HG03060 (cell line): ENCODE results near the gene C12orf57.

Source experiments
- ATAC-seq: cut with Tn5 transposase; IDR thresholded peaks from one replicate; pipeline ENCODE4 v1.9.1; 2021; ENCODE audit warnings: low read depth, moderate number of reproducible peaks; ENCODE audit not compliant: unreplicated experiment

C12orf57 gene

DNA sequence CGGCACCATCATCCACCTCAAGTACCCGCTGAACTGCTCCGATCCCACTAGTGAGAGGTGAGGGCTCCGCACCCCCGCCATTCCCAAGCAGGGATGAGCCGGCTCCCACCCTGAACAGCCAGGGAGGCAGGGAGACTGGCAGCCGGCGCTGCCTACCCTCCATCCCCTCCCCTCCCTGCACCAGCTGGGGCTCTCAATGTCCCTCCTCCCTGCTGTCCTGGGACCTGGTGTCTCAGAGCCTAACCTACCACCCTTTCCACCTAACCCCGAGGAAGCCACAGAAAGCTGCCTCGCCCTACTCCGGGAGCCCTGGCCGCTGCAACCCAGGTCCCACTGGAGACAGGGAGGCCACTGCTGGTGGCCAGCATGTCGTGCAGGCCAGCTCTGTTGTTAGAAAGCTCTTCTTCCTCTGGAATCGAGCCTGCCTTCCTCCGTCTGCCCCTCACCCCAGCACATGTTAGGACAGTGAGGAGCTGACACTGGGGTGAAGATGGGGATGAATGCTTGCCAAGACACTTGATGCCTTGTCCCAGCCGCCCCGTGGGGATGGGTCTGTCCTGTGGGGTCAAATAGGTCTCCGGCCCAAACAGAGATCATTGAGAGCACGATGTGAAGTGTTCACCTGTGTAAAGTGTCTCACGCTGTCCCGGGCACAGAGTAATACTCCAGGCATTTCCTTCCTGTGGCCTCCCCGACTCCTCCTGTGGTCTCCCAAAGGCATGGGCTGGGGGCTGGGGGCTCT is 8.5 kb downstream of the C12orf57 start:
- ATAC-seq: no peak

DNA sequence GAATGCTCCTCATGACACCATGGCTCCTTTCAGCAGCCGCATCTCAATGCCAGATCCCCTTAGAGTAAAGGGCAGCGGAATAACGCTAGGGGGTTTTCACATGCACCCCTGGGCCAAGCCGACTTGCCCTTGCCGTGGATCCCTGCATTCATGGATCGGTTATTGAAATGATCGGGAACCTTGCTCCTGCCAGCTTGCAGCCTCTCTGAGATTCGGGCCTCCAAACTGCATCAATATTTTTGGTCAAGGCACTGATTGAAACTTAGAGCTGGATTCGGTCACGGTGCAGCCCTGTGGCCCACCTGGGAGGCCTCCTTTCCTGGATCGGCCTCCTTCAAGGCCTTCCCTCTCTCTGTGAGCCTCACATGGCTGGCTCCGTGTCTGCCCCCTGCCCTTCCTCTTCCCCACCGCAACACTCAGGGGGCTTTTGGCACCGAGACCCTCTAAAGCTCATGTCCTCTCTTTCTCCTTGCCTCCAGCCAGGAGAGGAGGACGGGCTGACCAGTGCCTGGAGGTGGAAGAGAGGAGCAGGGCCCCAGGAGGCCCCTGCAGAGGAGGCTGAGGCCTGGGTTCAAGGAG is 9.1 kb downstream of the C12orf57 start:
- no peak for ATAC-seq

DNA sequence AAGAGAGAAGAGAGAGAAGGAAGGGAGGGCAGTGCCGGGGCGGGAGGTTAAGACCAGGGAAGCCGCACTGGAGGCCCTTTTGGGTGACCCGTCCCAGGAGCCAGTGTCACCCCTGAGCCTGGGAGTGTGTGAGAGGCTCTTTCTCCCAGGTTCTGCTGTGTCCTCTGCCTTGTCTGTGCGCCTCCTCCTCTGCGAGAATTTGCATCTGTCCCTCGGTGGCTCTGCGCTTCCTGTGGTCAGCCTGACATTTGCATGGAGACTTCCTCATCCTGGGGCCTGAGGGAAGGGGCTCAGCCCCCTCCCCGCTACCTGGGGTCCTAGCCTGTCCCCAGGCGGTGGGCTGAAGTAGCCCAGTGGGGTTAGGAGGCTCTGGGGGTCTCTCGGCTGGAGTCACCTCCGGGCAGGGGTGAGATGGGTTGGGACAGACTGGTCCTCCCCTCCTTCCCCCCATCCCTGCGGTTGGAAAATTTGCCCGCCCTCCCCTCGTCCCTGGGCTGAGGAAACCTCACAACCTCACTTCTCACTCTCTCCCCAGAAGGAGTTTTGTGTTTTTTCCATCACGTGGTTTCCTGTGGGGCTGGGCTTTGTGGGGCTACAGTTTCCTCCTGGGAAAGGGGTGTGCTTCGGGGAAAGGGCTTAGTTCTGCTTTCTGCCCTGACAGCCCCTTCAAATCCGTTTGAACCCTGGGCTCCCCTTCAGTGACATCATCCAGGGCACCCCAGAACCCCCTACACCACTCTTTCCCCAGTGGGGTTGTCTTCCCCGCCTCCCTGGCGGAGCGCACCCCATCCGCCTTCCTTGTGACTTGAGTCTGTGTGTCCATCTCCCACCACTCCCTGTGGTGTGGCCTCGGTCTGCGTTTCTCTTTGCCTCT is 9.9 kb downstream of the C12orf57 start:
- peak; percentile 29 for ATAC-seq

GRCh38 chr12:6954316-6955107 is 10.7 kb downstream of the C12orf57 start:
- no peak for ATAC-seq

DNA sequence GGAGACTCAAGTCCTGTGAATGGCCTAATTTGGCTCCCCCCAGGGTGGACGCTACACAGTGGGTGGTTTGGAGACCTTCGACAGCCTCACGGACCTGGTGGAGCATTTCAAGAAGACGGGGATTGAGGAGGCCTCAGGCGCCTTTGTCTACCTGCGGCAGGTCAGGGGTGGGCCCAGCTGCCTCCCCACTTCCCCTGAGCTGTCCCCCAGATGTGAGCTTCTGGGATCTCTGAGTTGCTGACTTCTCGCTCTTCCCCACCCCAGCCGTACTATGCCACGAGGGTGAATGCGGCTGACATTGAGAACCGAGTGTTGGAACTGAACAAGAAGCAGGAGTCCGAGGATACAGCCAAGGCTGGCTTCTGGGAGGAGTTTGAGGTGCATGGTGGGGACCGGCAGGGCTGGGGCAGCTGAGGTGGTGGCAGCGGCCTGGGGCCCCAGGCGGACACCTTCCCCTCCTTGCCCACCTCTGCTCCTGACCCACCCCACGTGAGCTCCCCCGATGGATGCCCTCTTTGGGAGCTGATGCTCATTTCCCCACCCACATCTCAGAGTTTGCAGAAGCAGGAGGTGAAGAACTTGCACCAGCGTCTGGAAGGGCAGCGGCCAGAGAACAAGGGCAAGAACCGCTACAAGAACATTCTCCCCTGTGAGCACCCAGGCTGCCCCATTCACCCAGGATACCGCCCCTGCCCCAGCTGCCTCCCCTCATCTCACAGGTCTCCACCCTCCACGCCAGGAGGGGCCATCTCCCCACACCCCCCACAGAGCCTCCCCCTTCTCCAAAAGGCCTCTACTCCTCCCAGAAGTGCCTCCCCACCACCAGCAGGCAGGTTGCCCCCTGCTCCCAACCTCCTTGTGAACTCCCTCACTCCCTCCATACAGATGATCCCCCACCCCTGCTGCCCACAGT is 11.5 kb downstream of the C12orf57 start:
- no peak for ATAC-seq

DNA sequence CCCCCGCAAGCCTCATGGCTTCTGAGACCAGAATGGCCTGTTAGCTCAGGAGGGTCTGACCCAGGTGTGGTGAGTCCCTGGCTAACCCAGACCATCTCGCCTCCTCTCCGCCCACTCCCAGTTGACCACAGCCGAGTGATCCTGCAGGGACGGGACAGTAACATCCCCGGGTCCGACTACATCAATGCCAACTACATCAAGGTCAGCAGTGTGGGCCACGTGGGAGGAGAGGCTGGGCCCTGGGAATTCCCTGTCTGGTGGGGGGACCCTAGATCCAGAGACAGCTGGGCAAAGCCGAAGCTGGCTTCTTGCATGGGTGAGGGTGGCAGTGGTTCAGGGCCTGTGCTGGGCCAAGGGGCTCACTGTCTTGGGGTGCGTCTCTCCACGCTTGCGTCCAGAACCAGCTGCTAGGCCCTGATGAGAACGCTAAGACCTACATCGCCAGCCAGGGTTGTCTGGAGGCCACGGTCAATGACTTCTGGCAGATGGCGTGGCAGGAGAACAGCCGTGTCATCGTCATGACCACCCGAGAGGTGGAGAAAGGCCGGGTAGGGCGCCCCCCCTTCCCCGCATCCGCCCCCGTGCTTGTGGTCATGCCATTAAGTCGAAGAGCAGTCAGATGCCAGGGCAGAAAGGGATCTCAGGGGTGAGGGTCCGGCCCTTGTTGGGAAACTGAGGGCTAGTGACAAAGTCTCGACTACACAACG is 12.4 kb downstream of the C12orf57 start:
- no peak for ATAC-seq

DNA sequence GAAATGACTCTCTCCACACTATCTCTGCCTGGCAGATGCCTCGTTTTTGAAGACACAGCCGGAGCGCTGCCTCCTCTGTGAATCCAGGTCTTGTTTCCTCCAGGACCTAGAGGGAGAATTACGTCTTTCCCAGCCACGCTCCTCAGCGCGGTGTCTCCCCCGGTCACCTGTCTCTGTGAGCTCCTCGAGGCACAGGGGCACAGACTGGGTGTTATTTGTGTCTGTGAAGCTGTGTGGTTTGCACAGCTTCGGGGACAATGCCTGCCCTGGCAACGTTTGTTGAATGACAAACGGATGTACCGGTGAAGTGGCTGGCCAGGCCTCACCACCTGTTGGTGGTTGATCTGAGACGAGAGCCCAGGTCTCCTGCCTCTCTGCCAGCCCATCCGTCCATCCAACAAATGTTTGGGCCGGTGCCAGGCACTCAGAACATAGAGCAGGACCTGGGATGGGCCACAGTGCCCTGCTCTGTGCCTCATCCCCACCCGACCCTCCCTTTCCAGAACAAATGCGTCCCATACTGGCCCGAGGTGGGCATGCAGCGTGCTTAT is 13.4 kb downstream of the C12orf57 start:
- no peak for ATAC-seq

DNA sequence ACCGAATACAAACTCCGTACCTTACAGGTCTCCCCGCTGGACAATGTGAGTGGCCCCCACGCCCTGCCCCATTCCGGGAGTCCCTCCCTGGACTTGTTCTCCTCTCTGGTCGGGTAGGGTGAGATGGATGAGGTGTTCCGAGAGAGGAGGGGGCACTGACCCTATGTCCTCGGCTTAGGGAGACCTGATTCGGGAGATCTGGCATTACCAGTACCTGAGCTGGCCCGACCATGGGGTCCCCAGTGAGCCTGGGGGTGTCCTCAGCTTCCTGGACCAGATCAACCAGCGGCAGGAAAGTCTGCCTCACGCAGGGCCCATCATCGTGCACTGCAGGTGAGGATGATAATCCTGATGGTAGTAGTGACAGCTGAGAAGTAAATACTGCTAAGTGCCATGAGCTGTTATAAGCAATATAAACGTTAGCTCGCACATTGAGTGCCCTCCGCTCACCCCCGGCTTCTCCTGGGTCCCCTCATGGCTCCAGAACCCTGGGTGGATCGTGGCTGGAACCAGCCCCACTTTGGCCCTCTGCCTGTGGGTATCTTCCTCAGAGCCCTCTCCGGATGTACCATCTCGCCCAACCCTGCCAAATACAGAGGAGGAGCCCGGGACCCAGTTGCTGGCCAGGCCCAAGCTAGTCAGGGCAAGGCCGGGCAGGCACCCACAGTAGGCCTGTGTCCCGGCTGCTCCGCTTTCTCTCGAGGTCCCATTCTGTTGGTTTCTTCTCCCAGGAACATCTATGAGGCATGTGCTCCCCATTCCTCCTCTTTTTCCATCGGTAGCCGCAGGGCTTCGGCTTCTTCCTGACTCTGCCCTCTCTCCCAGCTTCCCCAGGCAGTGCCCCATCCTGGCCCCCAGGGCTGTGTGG is 14.2 kb downstream of the C12orf57 start:
- no peak for ATAC-seq

DNA sequence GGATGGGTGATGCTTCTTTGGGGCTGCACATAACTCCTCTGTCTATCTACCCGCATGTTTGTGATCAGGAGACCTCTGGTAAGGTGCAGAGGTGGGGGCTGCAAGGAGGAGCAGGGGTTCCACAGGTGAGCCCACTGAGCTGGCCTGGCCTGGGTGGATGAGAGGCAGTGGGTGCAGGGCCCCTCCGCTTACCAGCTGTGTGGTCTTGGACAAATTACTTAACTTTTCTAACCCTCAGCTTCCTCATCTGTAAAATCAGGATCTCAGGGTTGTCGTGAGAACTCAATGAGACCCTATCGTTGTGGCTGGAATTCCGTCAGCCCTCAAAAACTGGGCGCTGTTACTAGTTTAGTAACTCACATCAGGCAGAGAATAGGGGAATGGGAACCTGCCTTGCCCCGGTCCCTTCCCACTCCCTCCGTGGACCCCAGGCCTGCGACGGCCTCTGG is 14.8 kb downstream of the C12orf57 start:
- no peak for ATAC-seq

DNA sequence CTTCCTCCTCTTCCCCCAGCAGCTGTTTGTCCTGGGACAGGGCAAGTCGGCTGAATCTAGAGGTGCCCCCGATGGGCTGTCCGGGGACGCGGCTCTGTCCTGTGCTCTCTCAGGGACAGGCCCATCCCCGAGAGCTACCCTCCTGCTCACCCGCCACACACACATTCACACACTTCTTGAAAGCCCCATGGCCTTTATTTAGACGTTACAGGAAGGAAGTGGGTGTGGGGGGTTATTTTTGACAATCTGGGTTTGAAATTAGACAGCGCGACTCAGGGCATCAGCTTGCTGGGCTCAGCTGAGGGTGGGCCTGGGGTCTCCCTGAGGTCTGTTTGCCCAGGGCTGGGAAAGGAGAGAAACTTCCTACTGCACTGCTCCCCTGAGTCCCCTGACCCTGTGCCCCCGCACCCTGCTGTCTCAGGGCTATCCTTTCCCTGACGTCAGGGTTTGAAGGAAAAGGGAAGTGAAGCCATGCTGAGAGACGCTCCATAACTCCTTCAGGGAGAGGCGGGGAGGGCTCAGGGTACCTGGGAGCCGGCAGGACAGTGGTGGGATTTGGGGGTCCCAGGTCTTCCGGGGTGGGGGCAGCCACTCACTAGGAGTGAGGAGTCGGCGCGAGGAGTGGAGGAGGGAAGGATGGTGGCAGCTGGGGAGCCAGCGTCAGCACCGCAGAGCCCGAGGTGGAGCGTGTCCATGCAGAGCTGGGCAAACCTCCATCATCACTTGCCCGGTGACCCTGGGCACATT is 15.4 kb downstream of the C12orf57 start:
- peak; percentile 27 for ATAC-seq

- no peak for ATAC-seq
Measured at GRCh38 chr12:6959805-6960592, 16.2 kb downstream of the C12orf57 start.

DNA sequence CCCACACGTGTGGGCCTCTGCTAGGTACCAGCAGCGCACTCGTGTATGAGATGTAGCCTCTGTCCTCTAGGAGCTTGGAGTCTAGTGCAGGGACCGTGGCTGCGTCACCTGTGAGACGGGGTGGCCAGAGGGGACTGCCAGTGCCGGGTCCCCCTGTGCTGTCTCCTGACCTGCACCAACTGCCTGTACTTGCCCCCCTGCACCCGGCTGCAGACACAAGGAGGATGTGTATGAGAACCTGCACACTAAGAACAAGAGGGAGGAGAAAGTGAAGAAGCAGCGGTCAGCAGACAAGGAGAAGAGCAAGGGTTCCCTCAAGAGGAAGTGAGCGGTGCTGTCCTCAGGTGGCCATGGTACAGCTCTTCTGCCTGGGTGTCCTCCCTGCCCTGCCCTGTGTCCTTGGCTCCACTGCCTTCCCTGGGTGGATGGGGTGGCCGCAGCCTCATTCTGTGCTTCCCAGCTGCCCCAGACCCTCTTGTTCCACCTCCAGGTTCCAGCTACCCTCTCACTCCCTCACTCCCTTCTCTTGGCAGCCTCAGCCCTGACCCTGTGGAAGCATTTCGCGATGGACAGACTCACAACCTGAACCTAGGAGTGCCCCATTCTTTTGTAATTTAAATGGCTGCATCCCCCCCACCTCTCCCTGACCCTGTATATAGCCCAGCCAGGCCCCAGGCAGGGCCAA is 16.9 kb downstream of the C12orf57 start:
- no peak for ATAC-seq

- peak; percentile 19 for ATAC-seq
Measured at GRCh38 chr12:6961278-6961694, 17.5 kb downstream of the C12orf57 start.

- peak; percentile 11 for ATAC-seq
Measured at GRCh38 chr12:6961695-6962284, 18.0 kb downstream of the C12orf57 start.

GRCh38 chr12:6962285-6963015 is 18.6 kb downstream of the C12orf57 start:
- no peak for ATAC-seq
